Fibroblast of lung (primary cell): Measurements from ENCODE around the gene HSD3B2. TPM values are rescaled to one million over a fixed set of nuclear protein-coding genes. Genes with fewer than 3 reads are reported as not detected.

ENCODE experiments used
- DNase-seq, 2 donors: peaks; one replicate each; pipeline versions ENCODE4 v3.0.0 to v3.0.0-alpha.2; 2010; ENCODE audit warnings: low read depth in 2 of 2
- H2AFZ ChIP-seq: 2 replicates; pipeline ENCODE4 v1.5.1; 2012; ENCODE audit warnings: low read length, control low read depth, inconsistent platforms
- H3K27ac ChIP-seq: 2 replicates; pipeline ENCODE4 v1.5.1; 2011; ENCODE audit warnings: low read length, control low read depth; ENCODE audit not compliant: insufficient read depth
- H3K27me3 ChIP-seq: 2 replicates; pipeline ENCODE4 v1.5.1; 2011; ENCODE audit warnings: mild to moderate bottlenecking, low read length; ENCODE audit not compliant: control insufficient read depth, insufficient read depth
- H3K36me3 ChIP-seq: 2 replicates; pipeline ENCODE4 v1.5.1; 2011; ENCODE audit warnings: low read length; ENCODE audit not compliant: control insufficient read depth, insufficient read depth
- H3K4me1 ChIP-seq: 2 replicates; pipeline ENCODE4 v1.5.1; 2011; ENCODE audit warnings: low read length; ENCODE audit not compliant: control insufficient read depth, insufficient read depth; ENCODE audit errors: extremely low read depth
- H3K4me2 ChIP-seq: 2 replicates; pipeline ENCODE4 v1.5.1; 2011; ENCODE audit warnings: low read length, control low read depth; ENCODE audit not compliant: insufficient read depth; ENCODE audit errors: extremely low read depth
- H3K4me3 ChIP-seq, 4 experiments: fragments of 200-600 bp in 1 of 4; sonication (generic) in 1 of 4; replicated peaks in 1 of 4; 2 replicates each; pipeline ENCODE4 v1.5.1; 2011 to 2016; ENCODE audit warnings: low read length in 4 of 4, low read depth in 3 of 4, mild to moderate bottlenecking in 3 of 4, control low read depth in 2 of 4, inconsistent platforms in 1 of 4, mixed read lengths in 1 of 4; ENCODE audit not compliant: insufficient read depth in 1 of 4; ENCODE audit errors: control extremely low read depth in 1 of 4
- H3K79me2 ChIP-seq: 2 replicates; pipeline ENCODE4 v1.5.1; 2012; ENCODE audit warnings: mild to moderate bottlenecking, low read length, inconsistent platforms; ENCODE audit not compliant: control insufficient read depth, insufficient read depth
- H3K9ac ChIP-seq: 2 replicates; pipeline ENCODE4 v1.5.1; 2011; ENCODE audit warnings: mild to moderate bottlenecking, low read length, control low read depth; ENCODE audit not compliant: insufficient read depth
- H3K9me3 ChIP-seq: 2 replicates; pipeline ENCODE4 v1.5.1; 2012; ENCODE audit warnings: low read depth, low read length; ENCODE audit not compliant: control insufficient read depth, insufficient read depth
- H4K20me1 ChIP-seq: 2 replicates; pipeline ENCODE4 v1.5.1; 2011; ENCODE audit warnings: low read length; ENCODE audit not compliant: control insufficient read depth, insufficient read depth; ENCODE audit errors: extremely low read depth
- EZH2 ChIP-seq: IDR thresholded peaks from 2 replicates; pipeline ENCODE4 v1.5.1; 2012; ENCODE audit warnings: low read length, control low read depth, mild to moderate bottlenecking; ENCODE audit errors: missing control alignments
- polyA plus RNA-seq, 2 donors: library from polyadenylated mRNA; depleted of rRNA in 1 of 2; stranded (reverse) in 1 of 2; unstranded in 1 of 2; fragments of >200 nt; gene quantifications; 2 replicates each; pipeline ENCODE4 v1.2.1, GENCODE V29; 2011 to 2012; ENCODE audit warnings: missing spikeins in 1 of 2
- total RNA-seq: library from RNA; depleted of rRNA; stranded (reverse); fragments of >200 nt; gene quantifications from 2 replicates; pipeline ENCODE4 v1.2.1, GENCODE V29; 2014
- TF ChIP-seq, protein P1 (sequence below), 2 donors: IDR thresholded peaks in 1 of 2; conservative IDR thresholded peaks in 1 of 2; 1 replicate in 1 of 2; 2 replicates in 1 of 2; pipeline ENCODE4 v1.5.1; 2011 to 2012; ENCODE audit warnings: low read length in 2 of 2, control low read depth in 1 of 2, inconsistent platforms in 1 of 2, low read depth in 1 of 2, mild to moderate bottlenecking in 1 of 2

Gene HSD3B2
- total and polyA plus RNA-seq, 2 donors (not counting 1 experiment from before 2014, with no cell fraction given), result not detected

DNA sequence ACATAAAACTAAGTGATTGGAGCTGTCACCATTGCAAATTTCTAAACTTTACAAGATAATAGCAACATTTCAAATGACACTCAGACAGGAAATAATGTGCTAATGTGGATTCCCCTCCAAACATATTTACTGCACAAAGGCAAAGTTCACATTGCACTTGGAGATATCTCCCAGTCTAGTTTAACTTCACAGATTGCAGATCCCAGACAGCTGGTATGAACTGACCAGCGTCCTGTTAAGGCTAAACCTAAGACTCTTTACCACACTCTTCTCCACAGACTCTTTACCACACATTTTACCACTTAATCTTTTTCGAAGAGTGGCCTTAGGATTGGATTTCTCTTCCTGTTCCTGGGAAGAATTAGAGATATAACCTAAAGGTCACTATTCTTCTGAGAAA, 51.5 kb downstream of the HSD3B2 start:
- Histone ChIP-seq H3K4me1 (no peaks in the 10 kb centered on the region), H3K27me3 (no peaks in the 10 kb centered on the region), H3K9ac (no peak overlapping the region), H3K79me2 (no peaks in the 10 kb centered on the region), H3K27ac (no peak overlapping the region), H2AFZ (no peak overlapping the region), H3K4me3 (no peak overlapping the region), H3K4me2 (no peak overlapping the region), H3K36me3 (no peaks in the 10 kb centered on the region), H3K9me3 (no peaks in the 10 kb centered on the region), H4K20me1 (no peaks in the 10 kb centered on the region)
- TF ChIP-seq EZH2, result no peak
- TF ChIP-seq, protein P1, sequence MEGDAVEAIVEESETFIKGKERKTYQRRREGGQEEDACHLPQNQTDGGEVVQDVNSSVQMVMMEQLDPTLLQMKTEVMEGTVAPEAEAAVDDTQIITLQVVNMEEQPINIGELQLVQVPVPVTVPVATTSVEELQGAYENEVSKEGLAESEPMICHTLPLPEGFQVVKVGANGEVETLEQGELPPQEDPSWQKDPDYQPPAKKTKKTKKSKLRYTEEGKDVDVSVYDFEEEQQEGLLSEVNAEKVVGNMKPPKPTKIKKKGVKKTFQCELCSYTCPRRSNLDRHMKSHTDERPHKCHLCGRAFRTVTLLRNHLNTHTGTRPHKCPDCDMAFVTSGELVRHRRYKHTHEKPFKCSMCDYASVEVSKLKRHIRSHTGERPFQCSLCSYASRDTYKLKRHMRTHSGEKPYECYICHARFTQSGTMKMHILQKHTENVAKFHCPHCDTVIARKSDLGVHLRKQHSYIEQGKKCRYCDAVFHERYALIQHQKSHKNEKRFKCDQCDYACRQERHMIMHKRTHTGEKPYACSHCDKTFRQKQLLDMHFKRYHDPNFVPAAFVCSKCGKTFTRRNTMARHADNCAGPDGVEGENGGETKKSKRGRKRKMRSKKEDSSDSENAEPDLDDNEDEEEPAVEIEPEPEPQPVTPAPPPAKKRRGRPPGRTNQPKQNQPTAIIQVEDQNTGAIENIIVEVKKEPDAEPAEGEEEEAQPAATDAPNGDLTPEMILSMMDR (conservative IDR thresholded peaks at IDR 0.05 in 1 of 2, IDR thresholded peaks at IDR 0.05 in 1 of 2; ENCODE audit: low read depth in 1 of 2, low read length in 2 of 2), result no peak
- no peak for DNase-seq

DNA sequence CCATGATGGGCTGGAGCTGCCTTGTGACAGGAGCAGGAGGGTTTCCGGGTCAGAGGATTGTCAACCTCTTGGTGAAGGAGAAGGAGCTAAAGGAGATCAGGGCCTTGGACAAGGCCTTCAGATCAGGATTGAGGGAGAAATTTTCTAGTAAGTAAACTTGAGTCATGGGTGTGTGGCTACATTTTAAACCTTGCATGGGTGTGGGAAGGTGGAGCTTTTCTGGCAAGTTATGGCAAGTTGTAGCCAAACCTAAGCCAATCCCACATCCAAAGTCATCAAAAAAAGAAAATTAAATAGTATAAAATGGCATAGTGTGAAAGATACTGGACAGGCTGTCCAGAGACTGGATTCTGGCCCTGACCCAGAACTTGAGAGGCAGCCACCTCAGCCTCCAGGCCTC, 52.3 kb downstream of the HSD3B2 start:
- H3K36me3 ChIP-seq, result no peaks in the 10 kb centered on the region
- no peak overlapping the region for H2AFZ ChIP-seq
- TF ChIP-seq, protein P1 (conservative IDR thresholded peaks at IDR 0.05 in 1 of 2, IDR thresholded peaks at IDR 0.05 in 1 of 2; ENCODE audit: low read depth in 1 of 2, low read length in 2 of 2), result no peak
- TF ChIP-seq EZH2, result no peak
- H3K79me2 ChIP-seq, result no peaks in the 10 kb centered on the region
- no peak overlapping the region for H3K27ac ChIP-seq
- no peaks in the 10 kb centered on the region for H3K4me1 ChIP-seq
- H3K4me2 ChIP-seq, result no peak overlapping the region
- H3K27me3 ChIP-seq, result no peaks in the 10 kb centered on the region
- no peaks in the 10 kb centered on the region for H4K20me1 ChIP-seq
- no peaks in the 10 kb centered on the region for H3K9me3 ChIP-seq
- H3K9ac ChIP-seq, result no peak overlapping the region
- no peak overlapping the region for H3K4me3 ChIP-seq
- DNase-seq, result no peak

DNA sequence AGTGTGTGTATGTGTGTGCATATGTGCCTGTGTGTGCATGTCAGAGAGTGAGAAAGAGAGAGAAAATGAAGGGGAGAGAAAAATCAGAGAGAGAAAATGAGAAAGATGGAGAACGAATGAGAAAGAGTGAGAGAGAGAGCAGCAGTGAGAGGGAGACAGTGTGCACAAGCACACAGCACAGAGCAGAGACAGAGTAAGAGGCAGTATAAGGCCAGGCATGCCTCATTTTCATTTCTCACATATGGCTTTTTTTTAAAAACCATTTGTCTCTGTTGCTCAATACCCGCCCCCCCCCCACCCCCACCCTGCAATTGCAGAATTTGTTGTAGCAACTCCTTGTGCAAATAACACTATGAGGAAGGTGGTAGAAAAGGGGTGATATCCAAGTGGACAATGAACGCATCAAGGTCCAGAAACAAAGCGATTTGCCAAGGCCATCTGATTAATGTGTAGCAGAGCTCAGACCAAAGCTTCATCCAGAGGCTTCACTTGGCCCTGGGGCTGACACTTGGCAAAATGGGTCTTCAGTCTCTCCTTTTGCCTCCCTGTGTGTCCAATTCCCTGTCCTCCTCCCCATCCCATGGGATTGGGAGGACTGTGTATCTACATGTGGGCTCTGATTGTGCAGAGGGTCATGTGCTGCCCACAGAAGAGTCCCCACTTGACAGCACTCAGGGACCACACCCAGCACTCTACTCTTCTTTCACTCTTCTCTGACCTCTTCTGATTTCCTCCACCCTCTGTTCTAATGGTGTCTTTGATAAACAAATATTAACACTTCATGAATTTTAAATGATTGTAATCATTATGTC, 53.1 kb downstream of the HSD3B2 start:
- Histone ChIP-seq H4K20me1 (no peaks in the 10 kb centered on the region), H3K27me3 (no peaks in the 10 kb centered on the region)
- no peak for DNase-seq

More for the DNA sequence above, 53.1 kb downstream of the HSD3B2 start:
- Histone ChIP-seq H3K36me3 (no peaks in the 10 kb centered on the region), H3K4me3 (no peak overlapping the region), H3K4me1 (no peaks in the 10 kb centered on the region), H3K4me2 (no peak overlapping the region), H3K9me3 (no peaks in the 10 kb centered on the region), H2AFZ (no peak overlapping the region), H3K9ac (no peak overlapping the region), H3K27ac (no peak overlapping the region), H3K79me2 (no peaks in the 10 kb centered on the region)
- no peak for TF ChIP-seq EZH2
- TF ChIP-seq, protein P1 (conservative IDR thresholded peaks at IDR 0.05 in 1 of 2, IDR thresholded peaks at IDR 0.05 in 1 of 2; ENCODE audit: low read depth in 1 of 2, low read length in 2 of 2), result no peak
